Spinal cord (tissue), 10 donors: ENCODE measurements around the gene RAB11B. TPM values are rescaled to one million over a fixed set of nuclear protein-coding genes. Genes with fewer than 3 reads are reported as not detected.
"Not testable (repeated sequence)": the region's sequence is repeated elsewhere in the genome, so short reads cannot be mapped to it uniquely, and the experiment has no call there.

Experiments
- DNase-seq, 6 donors: peaks; one replicate each; pipeline versions ENCODE4 v3.0.0 to v3.0.0-alpha.2; 2013 to 2015; ENCODE audit warnings: low spot score in 6 of 6, low read depth in 4 of 6
- H3K27ac ChIP-seq: one replicate; pipeline ENCODE4 v1.5.1; 2013; ENCODE audit warnings: low read depth, low read length, control low read depth
- H3K27me3 ChIP-seq: one replicate; pipeline ENCODE4 v1.6.1; 2013; ENCODE audit warnings: low read length; ENCODE audit not compliant: control insufficient read depth, insufficient read depth
- H3K36me3 ChIP-seq: one replicate; pipeline ENCODE4 v1.6.1; 2013; ENCODE audit warnings: low read length; ENCODE audit not compliant: control insufficient read depth, insufficient read depth
- H3K4me1 ChIP-seq: one replicate; pipeline ENCODE4 v1.6.1; 2013; ENCODE audit warnings: low read length; ENCODE audit not compliant: control insufficient read depth, insufficient read depth
- H3K4me3 ChIP-seq: one replicate; pipeline ENCODE4 v1.5.1; 2013; ENCODE audit warnings: low read depth, low read length, control low read depth
- H3K9me3 ChIP-seq: one replicate; pipeline ENCODE4 v1.6.1; 2013; ENCODE audit warnings: low read length; ENCODE audit not compliant: control insufficient read depth, insufficient read depth
- WGBS: methylation state at CpG from one replicate; pipeline ENCODE4 v1.1.5; 2013; ENCODE audit warnings: missing lambda C conversion rate; ENCODE audit not compliant: insufficient coverage; 5-methylcytosine and 5-hydroxymethylcytosine counted together
- polyA plus RNA-seq, 2 donors: library from polyadenylated mRNA; unstranded; fragments of 120-200 nt; gene quantifications; one replicate each; pipeline ENCODE4 v1.2.1, GENCODE V29; 2013; ENCODE audit not compliant: insufficient read length in 2 of 2
- total RNA-seq, 2 donors: library from RNA; depleted of rRNA in 1 of 2; stranded (reverse); fragments of 120-200 nt in 1 of 2; fragments of >200 nt in 1 of 2; gene quantifications; one replicate each; pipeline versions ENCODE4 v1.2.3 to v1.2.4, GENCODE V29; 2013 to 2014
- donor health status: healthy.

RAB11B gene
- total and polyA plus RNA-seq, 4 donors = 34.1 to 318 (median 240) TPM

- DNase-seq = no peak
- peaks cover 36% of the 10 kb centered on the region for H3K36me3 ChIP-seq
- H3K9me3 ChIP-seq = no peaks in the 10 kb centered on the region
- no peaks in the 10 kb centered on the region for H3K4me1 ChIP-seq
- no peak overlapping the region for H3K4me3 ChIP-seq
- H3K27ac ChIP-seq = no peak overlapping the region
- WGBS = 94% methylated on average over 23 of the region's 28 CpGs
- no peaks in the 10 kb centered on the region for H3K27me3 ChIP-seq
Measured at GRCh38 chr19:8421484-8422461, 31.6 kb downstream of the RAB11B start.

- peaks cover 36% of the 10 kb centered on the region for H3K36me3 ChIP-seq
- no peaks in the 10 kb centered on the region for H3K4me1 ChIP-seq
- H3K27ac ChIP-seq = peak overlapping the region; percentile 43
- no peaks in the 10 kb centered on the region for H3K27me3 ChIP-seq
- no peaks in the 10 kb centered on the region for H3K9me3 ChIP-seq
- 85% methylated on average over 9 of the region's 9 CpGs for WGBS
- peak in 1 of 6 donors; percentile 69 for DNase-seq
- no peak overlapping the region for H3K4me3 ChIP-seq
Measured at GRCh38 chr19:8423817-8424223, 33.7 kb downstream of the RAB11B start.

GRCh38 chr19:8425331-8425730 is 35.2 kb downstream of the RAB11B start:
- H3K36me3 ChIP-seq = peaks cover 44% of the 10 kb centered on the region
- not testable (repeated sequence) for H3K4me3 ChIP-seq, H3K27ac ChIP-seq, H3K27me3 ChIP-seq, DNase-seq, H3K4me1 ChIP-seq, H3K9me3 ChIP-seq
- WGBS = 94% methylated on average over 3 of the region's 6 CpGs

GRCh38 chr19:8426283-8426682 is 36.1 kb downstream of the RAB11B start:
- no peaks in the 10 kb centered on the region for H3K27me3 ChIP-seq
- no peaks in the 10 kb centered on the region for H3K9me3 ChIP-seq
- DNase-seq = no peak
- H3K4me1 ChIP-seq = no peaks in the 10 kb centered on the region
- WGBS = 94% methylated on average over 6 of the region's 7 CpGs
- peaks cover 53% of the 10 kb centered on the region for H3K36me3 ChIP-seq
- no peak overlapping the region for H3K27ac ChIP-seq
- H3K4me3 ChIP-seq = no peak overlapping the region

- DNase-seq = no peak
- Histone ChIP-seq H3K4me1 (no peaks in the 10 kb centered on the region), H3K36me3 (peaks cover 49% of the 10 kb centered on the region), H3K9me3 (no peaks in the 10 kb centered on the region), H3K4me3 (no peak overlapping the region), H3K27ac (no peak overlapping the region), H3K27me3 (no peaks in the 10 kb centered on the region)
- 88% methylated on average over 4 of the region's 6 CpGs for WGBS
Measured at GRCh38 chr19:8429044-8429443, 38.9 kb downstream of the RAB11B start.

- Histone ChIP-seq H3K4me3 (no peak overlapping the region), H3K36me3 (peaks cover 46% of the 10 kb centered on the region), H3K27me3 (no peaks in the 10 kb centered on the region), H3K27ac (no peak overlapping the region), H3K4me1 (no peaks in the 10 kb centered on the region), H3K9me3 (no peaks in the 10 kb centered on the region)
- WGBS = 90% methylated on average over 4 of the region's 6 CpGs
- DNase-seq = no peak
Measured at GRCh38 chr19:8429826-8430225, 39.7 kb downstream of the RAB11B start.

- WGBS = 92% methylated on average over 19 of the region's 20 CpGs
- H3K36me3 ChIP-seq = peaks cover 45% of the 10 kb centered on the region
- no peak overlapping the region for H3K4me3 ChIP-seq
- no peak overlapping the region for H3K27ac ChIP-seq
- no peaks in the 10 kb centered on the region for H3K4me1 ChIP-seq
- no peaks in the 10 kb centered on the region for H3K9me3 ChIP-seq
- H3K27me3 ChIP-seq = no peaks in the 10 kb centered on the region
- no peak for DNase-seq
Measured at GRCh38 chr19:8430650-8431049, 40.5 kb downstream of the RAB11B start.

GRCh38 chr19:8438236-8438635 is 48.1 kb downstream of the RAB11B start:
- WGBS = 95% methylated on average over 12 of the region's 12 CpGs
- H3K36me3 ChIP-seq = peaks cover 32% of the 10 kb centered on the region

GRCh38 chr19:8441725-8442544 is 51.8 kb downstream of the RAB11B start:
- no peak for DNase-seq
- H3K36me3 ChIP-seq = peaks cover 34% of the 10 kb centered on the region

More at GRCh38 chr19:8438236-8438635, 48.1 kb downstream of the RAB11B start:
- no peaks in the 10 kb centered on the region for H3K27me3 ChIP-seq
- H3K9me3 ChIP-seq = no peaks in the 10 kb centered on the region
- no peaks in the 10 kb centered on the region for H3K4me1 ChIP-seq
- H3K4me3 ChIP-seq = no peak overlapping the region
- DNase-seq = no peak
- H3K27ac ChIP-seq = no peak overlapping the region

More at GRCh38 chr19:8441725-8442544, 51.8 kb downstream of the RAB11B start:
- Histone ChIP-seq H3K27me3 (no peaks in the 10 kb centered on the region), H3K27ac (no peak overlapping the region), H3K9me3 (no peaks in the 10 kb centered on the region), H3K4me1 (peaks cover 10% of the 10 kb centered on the region), H3K4me3 (no peak overlapping the region)
- WGBS = 83% methylated on average over 3 of the region's 6 CpGs
